WERI-Rb-1 (cell line): Measurements from ENCODE around the gene AGAP1.

Experiments
- DNase-seq: peaks from one replicate; pipeline ENCODE4 v3.0.0-alpha.2; 2020
- H3K27ac ChIP-seq: fragments of 250-450 bp; sonication (Bioruptor Pico); 2 replicates; pipeline ENCODE4 v1.5.1; 2020; ENCODE audit warnings: mild to moderate bottlenecking, moderate library complexity
- H3K27me3 ChIP-seq: fragments of 250-450 bp; sonication (Bioruptor Pico); 2 replicates; pipeline ENCODE4 v1.5.1; 2021; ENCODE audit warnings: mild to moderate bottlenecking, low read depth, moderate library complexity; ENCODE audit not compliant: insufficient read depth, severe bottlenecking
- H3K36me3 ChIP-seq: fragments of 250-450 bp; sonication (Bioruptor Pico); 2 replicates; pipeline ENCODE4 v1.5.1; 2020; ENCODE audit warnings: mild to moderate bottlenecking, moderate library complexity
- H3K4me3 ChIP-seq: 2 replicates; pipeline ENCODE4 v1.5.1; 2011; ENCODE audit warnings: low read depth, mild to moderate bottlenecking, control low read depth, low read length
- H3K9me3 ChIP-seq: fragments of 250-450 bp; sonication (Bioruptor Pico); 2 replicates; pipeline ENCODE4 v1.5.1; 2021; ENCODE audit warnings: mild to moderate bottlenecking, moderate library complexity; ENCODE audit not compliant: severe bottlenecking
- CTCF ChIP-seq: IDR thresholded peaks from 2 replicates; pipeline ENCODE4 v1.5.1; 2011; ENCODE audit warnings: low read depth, mild to moderate bottlenecking, control low read depth, inconsistent platforms, low read length

The AGAP1 gene

DNA sequence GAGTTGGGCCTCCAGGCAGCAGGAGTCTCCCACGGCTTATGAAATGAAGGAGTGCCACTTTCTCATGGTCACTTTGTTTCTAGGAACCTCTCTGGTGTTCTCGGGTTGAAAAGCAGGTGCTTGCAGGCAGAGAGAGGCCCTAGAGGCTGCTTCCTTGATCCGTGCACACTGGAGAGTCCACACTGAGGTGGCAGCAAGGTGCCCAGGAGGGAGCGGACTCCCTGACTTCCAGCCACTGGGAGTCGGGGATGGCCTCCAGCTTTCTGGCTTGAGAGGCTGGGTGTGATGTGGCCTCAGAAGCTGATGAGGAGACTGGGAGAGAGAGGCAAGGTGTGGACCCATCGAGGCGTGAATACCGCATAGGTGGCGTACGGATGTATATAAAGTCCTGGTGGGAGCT, 221.8 kb downstream of the AGAP1 start:
- Histone ChIP-seq H3K27me3 (no peaks in the 10 kb centered on the region), H3K27ac (no peak overlapping the region), H3K4me3 (no peak overlapping the region), H3K36me3 (peaks cover 68% of the 10 kb centered on the region), H3K9me3 (no peaks in the 10 kb centered on the region)
- TF ChIP-seq CTCF = no peak
- no peak for DNase-seq

GRCh38 chr2:235716875-235717496, 223.1 kb downstream of the AGAP1 start:
- Histone ChIP-seq H3K27me3 (no peaks in the 10 kb centered on the region), H3K4me3 (no peak overlapping the region), H3K9me3 (no peaks in the 10 kb centered on the region), H3K36me3 (peaks cover 68% of the 10 kb centered on the region), H3K27ac (no peak overlapping the region)
- no peak for TF ChIP-seq CTCF
- DNase-seq = no peak

DNA sequence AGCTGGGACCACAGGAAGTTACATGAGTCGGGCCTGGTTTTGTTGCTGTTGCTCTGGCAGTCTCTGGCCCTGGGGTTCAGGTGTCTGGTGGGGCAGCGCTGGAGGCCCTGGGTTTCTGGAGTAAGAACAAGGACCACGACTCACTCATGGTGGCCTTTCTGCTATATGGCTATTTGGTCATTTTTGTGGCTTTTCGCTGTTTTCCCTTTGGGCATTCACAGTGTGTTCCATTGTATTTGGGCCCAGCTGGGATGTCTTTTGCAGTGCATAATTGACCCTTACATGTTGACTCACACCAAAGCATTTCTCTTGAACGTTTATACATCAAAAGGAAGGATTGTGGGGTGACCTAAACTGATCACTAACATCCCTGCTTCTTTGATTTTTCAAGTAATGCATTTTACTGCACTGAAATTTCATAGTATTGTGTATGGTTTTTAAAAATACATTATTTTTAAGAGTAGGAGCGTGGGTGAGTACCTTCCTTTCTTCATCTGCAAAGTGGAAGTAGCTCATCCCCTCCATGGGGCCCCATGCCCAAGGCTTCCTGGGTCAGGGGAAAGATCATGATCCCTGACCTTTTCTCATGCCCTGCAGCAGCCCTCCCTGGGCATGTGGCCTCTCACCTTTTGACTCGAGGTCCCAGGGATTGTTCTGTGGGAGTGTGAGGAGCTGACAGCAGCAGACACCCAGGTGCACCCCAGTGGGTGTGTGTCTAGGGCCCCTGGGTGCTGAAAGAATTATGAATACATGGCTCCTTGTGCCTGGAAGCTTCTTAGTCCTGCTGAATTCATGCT, 225.5 kb downstream of the AGAP1 start:
- Histone ChIP-seq H3K27ac (no peak overlapping the region), H3K9me3 (no peaks in the 10 kb centered on the region), H3K4me3 (no peak overlapping the region), H3K27me3 (no peaks in the 10 kb centered on the region), H3K36me3 (peaks cover 80% of the 10 kb centered on the region)
- no peak for TF ChIP-seq CTCF
- DNase-seq = no peak

DNA sequence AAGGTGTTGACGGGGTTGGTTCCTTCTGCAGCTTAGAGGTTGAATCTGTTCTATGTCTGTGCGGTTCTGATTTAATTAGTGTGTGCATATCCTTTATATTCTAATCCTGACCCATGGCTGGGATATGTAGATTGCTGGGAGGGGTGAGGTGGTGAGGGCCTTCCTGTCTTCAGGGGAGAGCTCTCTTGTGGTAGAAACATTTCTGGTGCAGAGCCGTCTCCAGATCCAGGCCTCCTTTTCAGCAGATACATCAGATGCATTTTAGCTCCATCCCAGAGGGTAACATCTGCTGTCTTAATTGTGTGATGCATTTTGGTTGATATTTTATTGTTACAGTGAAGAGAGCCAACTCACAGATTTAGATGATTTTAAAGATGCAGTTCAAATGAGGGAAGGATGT, 227.8 kb downstream of the AGAP1 start:
- Histone ChIP-seq H3K36me3 (peaks cover 79% of the 10 kb centered on the region), H3K9me3 (no peaks in the 10 kb centered on the region), H3K4me3 (no peak overlapping the region), H3K27ac (no peak overlapping the region), H3K27me3 (no peaks in the 10 kb centered on the region)
- TF ChIP-seq CTCF = no peak
- no peak for DNase-seq

- no peaks in the 10 kb centered on the region for H3K27me3 ChIP-seq
- no peak overlapping the region for H3K4me3 ChIP-seq
- H3K36me3 ChIP-seq = peaks cover 76% of the 10 kb centered on the region
- no peak for DNase-seq
- no peak for TF ChIP-seq CTCF
- no peak overlapping the region for H3K27ac ChIP-seq
- no peaks in the 10 kb centered on the region for H3K9me3 ChIP-seq
These were observed 229.0 kb downstream of the AGAP1 start for GRCh38 chr2:235722869-235723268.
